H1 (cell line): ENCODE measurements around the gene DNAAF3. TPM values are rescaled to one million over a fixed set of nuclear protein-coding genes. Genes with fewer than 3 reads are reported as not detected.

Experiments
- CTCF ChIA-PET: fragments of 300-600 bp; sonication (Branson Sonifier 250); formaldehyde crosslinking; loops from one replicate; lab custom pipeline; 2021; ENCODE audit not compliant: partially characterized antibody; lab: Charles Lee
- POLR2A ChIA-PET: fragments of 300-600 bp; sonication (Branson Sonifier 250); formaldehyde crosslinking; loops from one replicate; lab custom pipeline; 2021; ENCODE audit warnings: inconsistent platforms; ENCODE audit not compliant: partially characterized antibody; lab: Charles Lee
- DNase-seq, 2 experiments: peaks; one replicate each; pipeline versions ENCODE4 v3.0.0 to v3.0.0-alpha.2; 2010 to 2022; ENCODE audit warnings: low spot score in 2 of 2, low read depth in 1 of 2, mixed read lengths in 1 of 2
- FAIRE-seq: peaks from 2 replicates; lab custom pipeline; 2011; peaks lifted over from hg19 to GRCh38; lab: Jason Lieb, UNC
- H2AFZ ChIP-seq: 2 replicates; pipeline ENCODE4 v1.8.1; 2012; ENCODE audit warnings: low read length, inconsistent platforms
- H2AK5ac ChIP-seq: 2 replicates; pipeline ENCODE4 v1.6.1; 2013; ENCODE audit warnings: low read depth, low read length
- H2BK120ac ChIP-seq: replicated peaks from 2 replicates; pipeline ENCODE3; 2013; ENCODE audit warnings: low read depth, low read length, inconsistent platforms
- H2BK12ac ChIP-seq: 2 replicates; pipeline ENCODE4 v1.6.1; 2013; ENCODE audit warnings: low read depth, low read length
- H2BK15ac ChIP-seq: 2 replicates; pipeline ENCODE4 v1.6.1; 2013; ENCODE audit warnings: low read length
- H2BK20ac ChIP-seq: 2 replicates; pipeline ENCODE4 v1.6.1; 2013; ENCODE audit warnings: low read length
- H2BK5ac ChIP-seq: 2 replicates; pipeline ENCODE4 v1.6.1; 2013; ENCODE audit warnings: low read depth, low read length
- H3K14ac ChIP-seq: 2 replicates; pipeline ENCODE4 v1.6.1; 2013; ENCODE audit warnings: inconsistent platforms; ENCODE audit not compliant: insufficient read length
- H3K18ac ChIP-seq: 2 replicates; pipeline ENCODE4 v1.6.1; 2013; ENCODE audit warnings: low read length; ENCODE audit errors: extremely low read depth
- H3K23ac ChIP-seq: 2 replicates; pipeline ENCODE4 v1.6.1; 2013; ENCODE audit warnings: inconsistent platforms; ENCODE audit not compliant: insufficient read length
- H3K23me2 ChIP-seq: 2 replicates; pipeline ENCODE4 v1.6.1; 2013; ENCODE audit warnings: low read depth, low read length
- H3K27ac ChIP-seq: 2 replicates; pipeline ENCODE4 v1.6.1; 2011; ENCODE audit warnings: low read depth, low read length, inconsistent platforms
- H3K27me3 ChIP-seq, 4 experiments: replicated peaks in 1 of 4; 1 replicate in 1 of 4; 2 replicates in 3 of 4; pipeline versions ENCODE4 v1.6.1 to v1.8.1; 2011 to 2013; ENCODE audit warnings: low read length in 3 of 4, mild to moderate bottlenecking in 3 of 4, inconsistent platforms in 2 of 4, mixed read lengths in 2 of 4, moderate library complexity in 1 of 4; ENCODE audit not compliant: control insufficient read depth in 3 of 4, insufficient read depth in 3 of 4; ENCODE audit errors: extremely low read depth in 1 of 4
- H3K36me3 ChIP-seq, 4 experiments: 2 replicates each; pipeline versions ENCODE4 v1.6.1 to v1.8.1; 2011 to 2013; ENCODE audit warnings: mild to moderate bottlenecking in 4 of 4, low read length in 3 of 4, moderate library complexity in 2 of 4, control low read depth in 1 of 4, inconsistent platforms in 1 of 4; ENCODE audit not compliant: insufficient read depth in 4 of 4, control insufficient read depth in 2 of 4
- H3K4ac ChIP-seq: replicated peaks from 2 replicates; pipeline ENCODE3; 2013; ENCODE audit warnings: low read length, low read depth, mixed read lengths, inconsistent platforms; ENCODE audit not compliant: insufficient read length
- H3K4me1 ChIP-seq, 4 experiments: replicated peaks in 1 of 4; 1 replicate in 1 of 4; 2 replicates in 3 of 4; pipeline versions ENCODE4 v1.6.1 to v1.8.1; 2011 to 2013; ENCODE audit warnings: low read length in 3 of 4, inconsistent platforms in 2 of 4, mixed read lengths in 1 of 4; ENCODE audit not compliant: insufficient read depth in 4 of 4, control insufficient read depth in 3 of 4
- H3K4me2 ChIP-seq, 2 experiments: 2 replicates each; pipeline versions ENCODE4 v1.6.1 to v1.8.1; 2011 to 2013; ENCODE audit warnings: low read depth in 2 of 2, low read length in 2 of 2, control low read depth in 1 of 2, inconsistent platforms in 1 of 2, mild to moderate bottlenecking in 1 of 2; ENCODE audit not compliant: insufficient read depth in 1 of 2
- H3K4me3 ChIP-seq, 4 experiments: fragments of 200-600, 300-600 bp in 1 of 4; sonication (generic), shearing (Covaris generic), sonication (Bioruptor Twin) in 1 of 4; 2 replicates each; pipeline versions ENCODE4 v1.5.1 to v1.8.1; 2011 to 2016; ENCODE audit warnings: low read length in 4 of 4, low read depth in 3 of 4, control low read depth in 2 of 4, inconsistent platforms in 2 of 4, mild to moderate bottlenecking in 2 of 4, mixed read lengths in 1 of 4, moderate library complexity in 1 of 4; ENCODE audit not compliant: insufficient read depth in 2 of 4; ENCODE audit errors: extremely low read depth in 1 of 4
- H3K56ac ChIP-seq: replicated peaks from 2 replicates; pipeline ENCODE3; 2013; ENCODE audit warnings: low read depth, mild to moderate bottlenecking, mixed read lengths, low read length, inconsistent platforms; ENCODE audit not compliant: insufficient read length
- H3K79me1 ChIP-seq: 2 replicates; pipeline ENCODE4 v1.6.1; 2013; ENCODE audit warnings: low read depth, low read length, control low read depth
- H3K79me2 ChIP-seq, 2 experiments: 2 replicates each; pipeline versions ENCODE4 v1.6.1 to v1.8.1; 2012 to 2013; ENCODE audit warnings: low read length in 2 of 2, mild to moderate bottlenecking in 2 of 2, inconsistent platforms in 1 of 2; ENCODE audit not compliant: insufficient read depth in 2 of 2, control insufficient read depth in 1 of 2
- H3K9ac ChIP-seq, 4 experiments: replicated peaks in 1 of 4; 1 replicate in 1 of 4; 2 replicates in 3 of 4; pipeline versions ENCODE4 v1.6.1 to v1.8.1; 2011 to 2013; ENCODE audit warnings: low read depth in 3 of 4, low read length in 3 of 4, control low read depth in 2 of 4, mild to moderate bottlenecking in 2 of 4, moderate library complexity in 2 of 4, inconsistent platforms in 1 of 4; ENCODE audit errors: extremely low read depth in 1 of 4
- H3K9me3 ChIP-seq, 2 experiments: 2 replicates each; pipeline versions ENCODE4 v1.6.1 to v1.8.1; 2012 to 2013; ENCODE audit warnings: mild to moderate bottlenecking in 2 of 2, moderate library complexity in 2 of 2, control low read depth in 1 of 2, inconsistent platforms in 1 of 2, low read depth in 1 of 2, low read length in 1 of 2, mixed read lengths in 1 of 2; ENCODE audit not compliant: insufficient read depth in 2 of 2
- H4K20me1 ChIP-seq, 2 experiments: replicated peaks in 1 of 2; 2 replicates each; pipeline versions ENCODE3 to v1.8.1; 2011 to 2013; ENCODE audit warnings: inconsistent platforms in 2 of 2, low read length in 2 of 2, mild to moderate bottlenecking in 1 of 2; ENCODE audit not compliant: insufficient read depth in 2 of 2, control insufficient read depth in 1 of 2
- H4K5ac ChIP-seq: 2 replicates; pipeline ENCODE4 v1.6.1; 2013; ENCODE audit warnings: low read length, low read depth, mixed read lengths, inconsistent platforms; ENCODE audit not compliant: insufficient read length
- H4K8ac ChIP-seq: 2 replicates; pipeline ENCODE4 v1.8.0; 2013; ENCODE audit warnings: mild to moderate bottlenecking, moderate library complexity, low read length, inconsistent platforms; ENCODE audit not compliant: insufficient read depth; ENCODE audit errors: extremely low read depth
- H4K91ac ChIP-seq: replicated peaks from 2 replicates; pipeline ENCODE3; 2013; ENCODE audit warnings: low read length, mixed read lengths, inconsistent platforms; ENCODE audit not compliant: insufficient read length
- WGBS, 2 experiments: shearing (Covaris generic) in 1 of 2; methylation state at CpG; one replicate each; pipeline versions ENCODE4 v1.1.6 to v1.1.7; 2013 to 2015; ENCODE audit warnings: low lambda C conversion rate in 2 of 2, mixed read lengths in 2 of 2, inconsistent platforms in 1 of 2, low coverage in 1 of 2, missing lambda C conversion rate in 1 of 2; ENCODE audit not compliant: insufficient replicate concordance in 2 of 2, insufficient coverage in 1 of 2, insufficient read length in 1 of 2; ENCODE audit errors: extremely low coverage in 1 of 2, missing lambda C conversion rate in 1 of 2; 5-methylcytosine and 5-hydroxymethylcytosine counted together
- polyA plus RNA-seq, 7 experiments: library from polyadenylated mRNA; depleted of rRNA in 3 of 7; stranded (reverse) in 5 of 7; unstranded in 2 of 7; fragments of >200 nt in 5 of 7; fragments of 200-250 nt in 2 of 7; gene quantifications; 1 replicate in 5 of 7; 2 replicates in 1 of 7; 4 replicates in 1 of 7; pipeline versions ENCODE4 v1.2.1 to v1.2.3, GENCODE V29; 2011 to 2013; ENCODE audit warnings: missing spikeins in 2 of 7, mixed read lengths in 2 of 7
- total RNA-seq: library from RNA; stranded (reverse); fragmentation: NEBNext Ultra II Directional; extraction: Animal tissue kit (Norgen Biotek cat#: 25700); gene quantifications from 2 replicates; pipeline ENCODE4 v1.2.1, GENCODE V29; 2021

DNAAF3 gene
- total and polyA plus RNA-seq, 2 of the 8 experiments (the other 6 are each of a cell fraction or from before 2014, with no cell fraction given): 5.4 to 8.0 TPM

DNA sequence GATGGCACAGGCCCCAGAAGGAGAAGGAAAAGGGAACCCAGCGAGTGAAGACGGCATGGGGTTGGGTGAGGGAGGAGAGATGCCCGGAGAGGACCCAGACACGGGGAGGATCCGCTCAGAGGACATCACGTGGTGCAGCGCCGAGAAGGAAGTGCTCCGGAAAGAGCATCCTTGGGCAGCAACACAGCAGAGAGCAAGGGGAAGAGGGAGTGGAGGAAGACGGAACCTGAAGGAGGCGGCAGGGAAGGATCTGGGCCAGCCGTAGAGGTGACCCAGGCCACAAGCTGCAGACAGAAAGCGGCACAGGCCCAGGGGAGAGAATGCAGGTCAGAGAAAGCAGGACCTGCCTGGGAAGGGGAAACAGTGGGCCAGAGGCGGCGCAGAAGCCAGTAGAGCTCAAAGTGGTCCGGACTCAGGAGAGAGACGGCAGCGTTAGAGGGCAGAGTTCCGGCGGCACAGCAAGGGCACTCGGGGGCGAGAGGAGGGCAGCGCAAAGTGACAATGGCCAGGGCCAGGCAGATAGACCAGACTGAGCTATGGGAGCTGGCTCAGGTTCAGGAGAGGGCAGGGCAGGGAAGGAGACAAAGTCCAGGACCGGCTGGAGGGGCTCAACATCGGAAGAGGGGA lies 50.1 kb downstream of the DNAAF3 start:
- Histone ChIP-seq H2BK120ac (no peak overlapping the region), H3K9me3 (no peaks in the 10 kb centered on the region), H3K23me2 (peaks cover 17% of the 10 kb centered on the region), H2BK5ac (no peak overlapping the region), H4K5ac (no peak overlapping the region), H3K79me1 (peaks cover 32% of the 10 kb centered on the region), H3K56ac (no peak overlapping the region), H2BK12ac (no peak overlapping the region), H2AK5ac (no peak overlapping the region), H3K4me3 (peak overlapping the region; percentile 83 to 92 (median 87)), H4K20me1 (peaks cover 20 to 25% of the 10 kb centered on the region in 2 experiments), H4K91ac (no peak overlapping the region), H3K18ac (no peak overlapping the region; the same call in 1 of the 2 replicates), H4K8ac (no peak overlapping the region; the same call in 1 of the 2 replicates), H3K14ac (no peak overlapping the region), H3K4me2 (peak overlapping the region; percentile 96 to 98), H2BK20ac (no peak overlapping the region), H3K27me3 (no peaks in the 10 kb centered on the region), H2BK15ac (0 out of 2 replicates have a peak overlapping the region, but pooled peaks have one; percentile 88), H3K9ac (peak overlapping the region; percentile 56 to 93 (median 65)), H3K23ac (peak overlapping the region; percentile 36), H3K36me3 (peaks cover 0 to 4% (median 0%) of the 10 kb centered on the region in 4 experiments; a peak in 1 of 8 replicates), H3K79me2 (peaks cover 0 to 33% of the 10 kb centered on the region in 2 experiments; a peak in 2 of 4 replicates), H3K4ac (no peak overlapping the region), H3K27ac (no peak overlapping the region), H3K4me1 (peaks cover 0 to 26% (median 17%) of the 10 kb centered on the region in 4 experiments; a peak in 5 of 7 replicates), H2AFZ (no peak overlapping the region)
- ChIA-PET POLR2A (interaction anchor here (0.9 to 6.4 kb wide), 9 partner anchors 10 to 335 kb away, joined by 3 to 72 read pairs (median 8); partner anchors contain the start of gene HSPBP1), CTCF (interaction anchor here (0.9 to 3.7 kb wide), 10 partner anchors 10 to 49 kb away, joined by 3 to 15 read pairs (median 4); no protein-coding TSS in a partner anchor)
- FAIRE-seq (no peak), DNase-seq (peak in 1 of 2 experiments; percentile 59)
- 16% methylated on average over 25 of the region's 25 CpGs; no CpG with 5 or more reads in 1 of the 2 experiments for WGBS, 2 experiments
